ENCODE data around the gene ANKRD10.

- TF ChIP-seq CTCF (IDR thresholded peaks at IDR 0.05) (no peak), POLR2A (IDR thresholded peaks at IDR 0.05) (no peak)
These were observed 7.6 kb downstream of the ANKRD10 start for GRCh38 chr13:110907301-110907700.
